Activated T-cell treated with anti-CD3 and anti-CD28 coated beads, Interleukin-2, amount 50 U/mL, for 1 hour (primary cell): ENCODE measurements around the gene CDK16.
"Not testable (repeated sequence)": the region's sequence is repeated elsewhere in the genome, so short reads cannot be mapped to it uniquely, and the experiment has no call there.

Experiments
- DNase-seq: peaks from one replicate; pipeline ENCODE4 v3.0.0-alpha.2; 2020

Gene CDK16

GRCh38 chrX:47257620-47258019 is 39.1 kb downstream of the CDK16 start:
- DNase-seq, result not testable (repeated sequence)

DNA sequence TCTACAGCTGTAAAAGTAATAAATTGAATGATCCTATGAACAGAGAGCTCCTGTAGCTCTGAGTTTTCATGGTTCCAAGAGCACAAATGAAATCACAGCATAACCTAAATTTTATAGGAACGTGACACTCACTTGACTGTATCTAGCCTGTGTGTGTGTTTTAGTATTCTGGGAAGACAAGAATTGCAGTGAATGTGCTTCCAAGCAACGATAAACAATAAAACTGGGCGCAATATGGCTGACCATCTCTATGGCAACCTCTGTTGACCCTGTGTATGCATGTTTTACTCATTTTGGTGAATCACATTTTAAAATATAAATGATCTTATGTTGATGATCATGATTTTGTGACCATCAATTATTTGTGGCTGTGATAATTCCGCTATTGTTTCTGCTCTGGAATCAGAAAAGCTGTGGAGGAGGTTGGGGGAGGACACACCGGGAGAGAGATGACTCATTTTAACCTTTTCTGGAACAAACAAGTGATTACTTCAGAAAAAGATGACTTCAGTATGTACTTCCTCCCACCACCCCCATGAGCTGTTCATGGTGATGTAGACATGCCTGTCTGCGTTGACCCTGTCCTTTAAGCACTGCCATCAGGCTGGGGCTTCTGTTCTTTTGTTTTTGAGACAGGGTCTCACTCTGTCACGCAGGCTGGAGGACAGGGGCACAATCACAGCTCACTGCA is 46.1 kb downstream of the CDK16 start:
- DNase-seq, result no peak

GRCh38 chrX:47266643-47267042 is 48.2 kb downstream of the CDK16 start:
- DNase-seq, result no peak

DNA sequence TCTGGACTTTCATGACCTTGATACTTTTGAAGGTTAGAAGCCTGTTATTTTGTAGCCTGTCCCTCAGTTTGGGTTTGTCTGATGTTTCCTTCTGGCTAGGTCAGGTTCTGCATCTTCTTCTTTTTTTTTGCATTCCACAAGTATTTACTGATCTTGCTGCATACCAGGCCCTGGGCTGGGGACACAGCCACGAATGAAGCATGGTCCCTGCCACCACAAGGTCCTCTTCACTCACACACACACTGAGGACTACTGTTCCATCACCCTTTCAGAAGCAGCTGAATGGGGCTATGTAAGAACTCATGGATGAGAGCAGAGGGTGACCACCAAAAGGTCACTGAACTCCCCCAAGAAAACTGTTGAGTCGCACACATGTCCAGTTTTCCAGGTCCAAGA is 53.5 kb downstream of the CDK16 start:
- DNase-seq, result no peak

DNA sequence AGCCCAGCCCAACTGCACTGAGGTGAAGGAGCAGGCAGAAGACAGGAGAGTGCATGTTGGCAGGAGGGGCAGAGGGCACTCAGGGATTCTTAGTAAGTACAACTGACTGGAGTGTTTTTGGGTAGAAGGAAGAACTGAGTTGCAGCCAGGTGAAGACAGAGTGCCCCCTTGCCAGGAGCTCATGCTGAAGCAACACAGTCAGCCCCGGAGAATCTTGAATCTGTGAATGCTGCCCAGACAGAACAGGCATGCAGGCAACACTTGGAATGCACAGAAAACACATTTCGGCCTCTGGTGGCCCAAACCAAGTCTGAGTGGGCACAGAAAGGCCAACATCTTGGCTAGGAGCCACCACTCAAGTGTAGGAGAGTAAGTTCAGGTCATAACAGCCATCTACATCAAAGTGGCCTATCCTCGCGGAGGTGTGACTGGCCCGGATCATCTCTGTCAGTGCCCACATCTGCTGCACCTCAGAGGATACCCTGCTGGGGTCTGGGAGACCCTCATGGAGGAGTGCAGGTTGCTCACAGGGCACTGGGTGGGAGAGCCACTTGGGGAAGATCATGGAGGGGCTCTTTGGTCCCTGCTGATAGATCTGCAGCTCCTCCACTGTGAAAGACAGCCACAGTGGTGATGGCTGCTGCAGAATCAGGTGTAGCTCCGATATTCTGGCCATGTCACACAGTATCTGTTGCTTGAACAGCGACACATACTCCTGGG is 54.7 kb downstream of the CDK16 start:
- DNase-seq, result no peak

DNA sequence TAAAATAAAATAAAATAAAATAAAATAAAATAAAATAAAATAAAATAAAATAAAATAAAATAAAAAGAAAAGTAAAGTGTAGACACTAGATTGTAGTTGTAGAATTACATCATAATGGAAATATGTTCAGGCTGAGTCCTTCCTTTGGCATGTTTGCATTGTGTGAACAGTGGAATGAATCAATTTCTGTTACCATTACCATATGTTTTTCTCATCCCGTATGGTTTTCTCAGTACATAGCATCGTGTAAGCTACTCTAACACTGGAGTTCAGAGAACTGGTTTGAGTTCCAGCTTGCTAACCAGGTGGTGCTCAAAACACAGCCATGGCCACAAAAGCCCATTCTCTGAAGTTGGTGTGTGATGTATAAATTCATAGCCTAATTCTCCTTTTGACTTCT is 60.2 kb downstream of the CDK16 start:
- DNase-seq, result no peak
